WTC11 (cell line): Measurements from ENCODE around the gene SLC2A6. TPM values are rescaled to one million over a fixed set of nuclear protein-coding genes. Genes with fewer than 3 reads are reported as not detected.

ENCODE experiments used
- ATAC-seq: fragments of 200-7000 bp; cut with Tn5 transposase; 2 replicates; pipeline ENCODE4 v1.10.0; 2021; ENCODE audit warnings: mild to moderate bottlenecking, moderate library complexity
- CTCF ChIA-PET: fragments of 300-600 bp; sonication (Branson Sonifier 250); formaldehyde crosslinking; loops from one replicate; lab custom pipeline; 2021; ENCODE audit warnings: antibody characterized with exemption; lab: Charles Lee
- POLR2A ChIA-PET: fragments of 350-600 bp; sonication (Branson Sonifier 250); formaldehyde crosslinking; loops from one replicate; lab custom pipeline; 2021; ENCODE audit warnings: antibody characterized with exemption; lab: Charles Lee
- DNase-seq: peaks from one replicate; pipeline ENCODE4 v3.0.0; 2021; ENCODE audit warnings: low spot score
- H3K27ac Mint-ChIP-seq: 2 replicates; pipeline ENCODE4 v1.8.0; 2021; ENCODE audit warnings: mixed read lengths
- H3K27me3 Mint-ChIP-seq: 2 replicates; pipeline ENCODE4 v1.8.0; 2021; ENCODE audit warnings: low read depth, mild to moderate bottlenecking, moderate library complexity, mixed read lengths
- H3K36me3 Mint-ChIP-seq: 2 replicates; pipeline ENCODE4 v1.8.0; 2021; ENCODE audit warnings: mixed read lengths
- H3K4me1 Mint-ChIP-seq: 2 replicates; pipeline ENCODE4 v1.8.0; 2022; ENCODE audit warnings: mixed read lengths
- H3K4me3 Mint-ChIP-seq: 2 replicates; pipeline ENCODE4 v1.8.0; 2021; ENCODE audit warnings: mild to moderate bottlenecking, moderate library complexity, mixed read lengths
- H3K9me3 Mint-ChIP-seq: 2 replicates; pipeline ENCODE4 v1.8.0; 2021; ENCODE audit warnings: mixed read lengths
- AFF4 ChIP-seq: sonication (generic); formaldehyde crosslinking; IDR thresholded peaks from 2 replicates; pipeline ENCODE4 v1.8.1; 2023; ENCODE audit warnings: mild to moderate bottlenecking, missing genetic modification reagents, borderline replicate concordance
- ARID4B ChIP-seq: sonication (generic); formaldehyde crosslinking; IDR thresholded peaks from 2 replicates; pipeline ENCODE4 v1.8.0; 2023; ENCODE audit warnings: missing genetic modification reagents, mild to moderate bottlenecking, borderline replicate concordance
- CDX4 ChIP-seq: fragments of 250-450 bp; sonication (Bioruptor Pico); IDR thresholded peaks from 2 replicates; pipeline ENCODE4 v1.9.0; 2021; ENCODE audit warnings: moderate library complexity, mild to moderate bottlenecking, inconsistent platforms, borderline replicate concordance
- CREM ChIP-seq: sonication (generic); formaldehyde crosslinking; IDR thresholded peaks from 2 replicates; pipeline ENCODE4 v1.8.1; 2022; ENCODE audit warnings: mild to moderate bottlenecking, missing genetic modification reagents, moderate library complexity
- FOXJ3 ChIP-seq: sonication (generic); formaldehyde crosslinking; IDR thresholded peaks from 2 replicates; pipeline ENCODE4 v1.9.0; 2021; ENCODE audit warnings: missing genetic modification reagents, mild to moderate bottlenecking, borderline replicate concordance
- HMGXB4 ChIP-seq: sonication (generic); formaldehyde crosslinking; IDR thresholded peaks from 2 replicates; pipeline ENCODE4 v1.8.1; 2023; ENCODE audit warnings: mild to moderate bottlenecking, moderate library complexity, missing genetic modification reagents
- JUN ChIP-seq: sonication (generic); formaldehyde crosslinking; IDR thresholded peaks from 2 replicates; pipeline ENCODE4 v1.8.0; 2023; ENCODE audit warnings: mild to moderate bottlenecking, missing genetic modification reagents
- PREB ChIP-seq: sonication (generic); formaldehyde crosslinking; IDR thresholded peaks from 2 replicates; pipeline ENCODE4 v1.8.1; 2022; ENCODE audit warnings: mild to moderate bottlenecking, missing genetic modification reagents, moderate library complexity, borderline replicate concordance
- PRRX2 ChIP-seq: fragments of 250-450 bp; sonication (Bioruptor Pico); IDR thresholded peaks from 2 replicates; pipeline ENCODE4 v1.8.0; 2021; ENCODE audit warnings: mild to moderate bottlenecking
- RELA ChIP-seq: sonication (generic); formaldehyde crosslinking; IDR thresholded peaks from 2 replicates; pipeline ENCODE4 v1.8.1; 2022; ENCODE audit warnings: missing genetic modification reagents, mild to moderate bottlenecking, borderline replicate concordance
- STAT6 ChIP-seq: sonication (generic); formaldehyde crosslinking; conservative IDR thresholded peaks from 2 replicates; pipeline ENCODE4 v1.8.1; 2023; ENCODE audit warnings: mild to moderate bottlenecking, low read depth, missing genetic modification reagents, moderate library complexity
- ZNF512 ChIP-seq: sonication (generic); formaldehyde crosslinking; IDR thresholded peaks from 2 replicates; pipeline ENCODE4 v1.8.1; 2022; ENCODE audit warnings: missing genetic modification reagents, borderline replicate concordance
- ZSCAN18 ChIP-seq: fragments of 250-450 bp; sonication (Bioruptor Pico); IDR thresholded peaks from 2 replicates; pipeline ENCODE4 v2.1.2; 2022; ENCODE audit warnings: mild to moderate bottlenecking, moderate library complexity
- total RNA-seq: library from RNA; stranded (reverse); gene quantifications from 3 replicates; pipeline ENCODE4 v1.2.3, GENCODE V29; 2021

Gene SLC2A6
- total RNA-seq, 1 experiment from 2014 or later, result 16.6 TPM

GRCh38 chr9:133436681-133437080, 42.2 kb downstream of the SLC2A6 start (continued):
- TF ChIP-seq STAT6 (CRISPR knock-in tag), result no peak
- TF ChIP-seq CDX4 (CRISPR knock-in tag), result no peak
- no peak for TF ChIP-seq PRRX2 (CRISPR knock-in tag)
- TF ChIP-seq JUN (CRISPR knock-in tag), result no peak

- Mint-ChIP-seq H3K4me1 (no peaks in the 10 kb centered on the region), H3K27ac (no peak overlapping the region), H3K4me3 (no peak overlapping the region), H3K27me3 (peaks cover 9% of the 10 kb centered on the region), H3K9me3 (no peaks in the 10 kb centered on the region), H3K36me3 (no peaks in the 10 kb centered on the region)
- CTCF ChIA-PET, result interaction anchor here (0.6 kb wide), 1 partner anchor 29 kb away, joined by 3 read pairs; no protein-coding TSS in a partner anchor
- DNase-seq (no peak), ATAC-seq (no peak)
- POLR2A ChIA-PET, result no interaction called here
- no peak for TF ChIP-seq ARID4B (CRISPR knock-in tag)
- TF ChIP-seq STAT6 (CRISPR knock-in tag), result no peak
- no peak for TF ChIP-seq HMGXB4 (CRISPR knock-in tag)
- TF ChIP-seq FOXJ3 (CRISPR knock-in tag), result no peak
- no peak for TF ChIP-seq PREB (CRISPR knock-in tag)
- no peak for TF ChIP-seq ZNF512 (CRISPR knock-in tag)
- TF ChIP-seq RELA, result no peak
- no peak for TF ChIP-seq ZSCAN18
- no peak for TF ChIP-seq AFF4 (CRISPR knock-in tag)
- no peak for TF ChIP-seq CREM (CRISPR knock-in tag)
Measured at GRCh38 chr9:133433351-133433843, 45.5 kb downstream of the SLC2A6 start.
